Measurements from ENCODE around the gene CEP70.
"Not testable (repeated sequence)": the region's sequence is repeated elsewhere in the genome, so short reads cannot be mapped to it uniquely, and the experiment has no call there.

Gene CEP70

DNA sequence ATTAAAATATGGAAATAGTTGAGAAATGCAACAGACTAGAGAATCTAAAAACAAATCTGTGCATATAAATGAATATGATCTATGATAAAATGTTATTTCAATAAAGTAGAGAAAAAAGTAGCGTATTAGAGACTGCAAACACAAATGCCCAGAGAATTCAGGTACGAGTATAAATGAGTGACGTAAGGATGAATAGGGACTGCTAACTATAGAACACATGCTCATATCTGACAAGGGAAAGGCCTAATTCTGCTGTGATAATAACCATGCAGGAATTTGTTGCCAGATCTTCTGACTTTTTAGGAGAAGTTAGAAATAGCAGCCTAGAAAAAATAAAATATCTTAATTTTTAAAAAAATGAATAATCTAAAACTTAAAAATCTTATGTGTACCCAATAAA, 86.5 kb downstream of the CEP70 start:
- DNase-seq = no peak

DNA sequence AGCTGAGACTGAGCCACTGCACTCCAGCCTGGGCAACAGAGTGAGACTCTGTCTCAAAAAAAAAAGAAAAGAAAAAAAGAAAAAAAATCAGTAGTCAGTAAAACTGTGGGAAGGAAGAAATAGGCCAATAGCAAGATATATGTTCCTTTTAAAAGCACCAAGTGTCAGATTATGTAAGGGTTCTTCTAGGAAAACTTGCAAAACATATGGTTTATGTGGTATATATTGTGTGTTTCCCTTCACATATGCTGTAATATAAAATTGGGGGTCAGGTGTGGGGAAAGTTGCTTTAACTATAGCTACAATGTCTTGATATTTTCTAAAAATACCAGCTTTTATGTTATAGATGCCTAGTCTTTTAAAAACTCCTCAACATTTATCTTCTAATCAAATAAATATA, 95.1 kb downstream of the CEP70 start:
- DNase-seq = no peak

DNA sequence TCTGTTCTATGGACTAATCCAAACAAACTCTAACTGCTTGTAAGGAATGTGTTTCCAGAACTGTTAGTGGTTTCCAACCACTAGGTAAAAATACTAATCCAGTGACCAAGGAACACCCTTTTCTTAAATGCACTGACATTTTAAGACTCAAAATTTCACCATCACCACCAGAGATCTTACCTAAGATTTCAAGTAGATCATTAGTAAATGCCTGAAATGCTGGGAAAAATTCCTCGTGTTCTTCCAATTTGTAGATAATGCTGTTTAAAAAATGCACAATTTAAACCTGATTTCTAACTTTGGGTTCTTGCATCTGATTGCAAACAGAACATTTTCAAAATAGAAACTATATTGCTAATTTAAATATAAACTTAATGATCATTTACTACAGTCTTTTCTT, 96.2 kb downstream of the CEP70 start:
- no peak for DNase-seq

DNA sequence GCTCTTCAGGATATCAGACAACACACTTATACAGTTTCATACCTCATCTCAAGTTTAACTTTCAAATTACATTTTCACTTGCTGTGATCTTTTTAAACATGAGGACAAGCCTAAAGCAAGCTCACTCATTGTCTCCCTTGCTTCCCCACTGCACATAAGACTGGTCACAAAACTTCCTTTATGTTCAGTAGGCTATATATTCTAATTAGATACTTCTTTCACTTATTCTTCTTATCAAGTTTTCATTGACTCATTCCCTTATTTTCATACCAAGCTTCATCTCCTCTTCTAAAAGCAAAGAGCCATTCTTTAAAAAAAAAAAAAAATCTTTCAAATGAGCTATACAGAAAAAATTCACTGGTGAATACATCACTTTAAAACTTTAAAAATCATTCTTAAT, 97.0 kb downstream of the CEP70 start:
- no peak for DNase-seq

DNA sequence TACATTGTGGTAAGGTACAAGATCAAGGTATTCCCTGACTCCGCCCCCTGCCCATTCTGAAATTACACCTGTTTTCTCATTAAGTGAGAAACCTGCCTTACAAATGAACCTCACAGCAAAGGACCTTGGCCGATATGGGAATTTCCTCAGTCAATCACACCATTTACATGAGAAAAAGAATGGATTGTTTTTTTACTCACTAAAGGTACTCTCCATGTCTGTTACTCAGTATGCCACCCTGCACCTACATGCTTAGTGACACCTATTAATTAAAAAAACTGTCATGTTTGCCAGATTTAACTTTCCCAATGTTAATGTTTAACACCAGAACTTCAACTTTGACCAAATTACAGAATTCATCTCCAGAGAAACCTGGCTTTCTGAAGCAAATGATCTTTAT, 97.6 kb downstream of the CEP70 start:
- DNase-seq = no peak

DNA sequence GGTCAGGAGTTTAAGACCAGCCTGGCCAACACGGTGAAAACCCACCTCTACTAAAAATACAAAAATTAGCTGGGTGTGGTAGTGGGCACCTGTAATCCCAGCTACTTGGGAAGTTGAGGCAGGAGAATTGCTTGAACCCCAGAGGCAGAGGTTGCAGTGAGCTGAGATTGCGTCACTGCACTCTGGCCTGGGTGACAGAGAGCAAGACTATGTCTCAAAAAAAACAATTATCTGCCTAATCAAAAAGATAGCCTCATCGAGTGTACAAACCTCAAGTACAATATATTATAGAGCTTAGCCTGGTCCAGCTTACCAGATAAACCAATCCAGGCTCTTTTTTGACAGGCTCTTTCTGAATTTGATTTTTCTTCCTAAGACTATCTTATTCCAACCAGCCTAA, 98.4 kb downstream of the CEP70 start:
- DNase-seq = not testable (repeated sequence)

DNA sequence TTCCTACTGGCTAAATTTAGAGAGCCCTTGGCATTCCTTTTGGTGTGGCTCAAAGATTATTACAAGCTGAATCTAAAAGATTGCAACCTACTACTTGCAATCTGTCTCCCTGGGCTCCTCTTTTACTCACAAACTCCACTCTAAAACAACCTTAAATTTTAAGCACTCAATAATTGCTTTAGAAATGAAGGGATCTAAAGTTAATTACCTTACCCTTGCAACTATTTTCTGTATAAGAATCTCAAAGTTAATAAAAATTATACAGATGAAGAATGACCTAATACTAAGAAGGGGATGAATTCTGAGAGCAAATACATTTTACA, 99.5 kb downstream of the CEP70 start:
- DNase-seq = no peak

DNA sequence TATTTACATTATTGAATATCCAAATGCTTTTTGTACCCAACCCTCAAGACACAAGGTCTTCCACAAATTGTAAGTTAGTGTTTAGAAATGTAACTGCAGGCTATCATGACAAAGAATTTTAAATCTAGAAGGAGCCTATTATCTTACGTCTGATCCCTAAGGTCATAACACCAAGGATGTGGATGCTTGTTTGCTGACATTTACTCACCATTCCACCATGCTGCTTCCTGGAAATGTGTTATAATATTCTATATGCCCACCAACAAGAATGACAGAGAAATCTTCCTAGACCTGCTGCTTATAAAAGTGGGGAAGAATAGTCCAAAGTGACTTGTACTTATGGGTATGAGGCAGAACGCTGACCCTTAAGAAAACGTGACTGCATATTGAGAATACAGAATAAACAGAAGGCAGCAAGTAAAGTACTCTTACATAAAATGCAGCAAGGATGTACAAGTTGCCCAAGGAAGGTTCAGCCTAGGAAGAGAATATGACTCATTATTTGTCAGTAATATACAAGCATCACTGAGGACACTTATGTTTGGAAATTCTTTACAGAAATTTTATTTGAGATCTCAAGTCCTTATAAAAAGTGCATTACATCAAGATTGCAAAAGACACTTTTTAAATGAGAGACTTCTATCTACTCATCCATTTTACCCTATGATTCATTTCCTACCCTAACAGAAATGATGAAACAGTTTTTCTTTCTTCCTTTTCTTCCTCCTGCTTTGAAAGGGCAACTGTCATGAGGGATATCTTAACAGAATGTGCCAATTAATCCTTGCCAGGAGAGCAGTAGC, 100.1 kb downstream of the CEP70 start:
- no peak for DNase-seq

DNA sequence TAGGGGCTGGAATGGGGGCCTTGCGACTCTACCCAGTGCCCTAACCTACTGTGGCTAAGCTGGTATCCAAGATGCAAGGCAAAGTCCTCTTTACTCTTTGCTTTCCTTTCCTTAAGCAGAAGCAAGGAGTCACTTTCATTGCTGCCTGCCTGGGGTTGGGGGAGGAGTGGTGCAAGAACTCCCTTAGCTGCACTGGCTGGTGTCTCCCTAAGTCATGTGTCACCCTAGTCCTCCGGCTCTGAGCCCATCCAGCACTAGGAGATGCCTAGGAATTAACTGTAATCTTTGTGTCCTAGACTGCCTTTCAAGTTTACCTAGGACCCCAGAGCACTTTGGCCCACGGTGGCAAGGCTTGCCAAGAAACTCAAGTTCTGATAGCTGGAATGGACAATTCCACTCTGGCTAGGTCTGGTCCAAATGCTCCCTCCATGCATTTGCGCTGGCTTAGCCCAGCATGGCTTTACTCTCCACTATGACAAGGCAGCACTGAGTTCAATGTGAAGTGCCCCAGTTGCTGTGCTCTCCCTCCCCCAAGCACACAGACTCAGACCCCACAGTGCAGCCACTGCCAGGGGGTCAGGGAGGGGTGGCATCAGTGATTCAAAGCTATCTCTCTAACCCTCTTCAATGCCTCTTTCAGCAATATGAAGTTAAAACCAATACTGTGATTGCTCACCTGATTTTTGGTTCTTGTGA, 100.9 kb downstream of the CEP70 start:
- no peak for DNase-seq

DNA sequence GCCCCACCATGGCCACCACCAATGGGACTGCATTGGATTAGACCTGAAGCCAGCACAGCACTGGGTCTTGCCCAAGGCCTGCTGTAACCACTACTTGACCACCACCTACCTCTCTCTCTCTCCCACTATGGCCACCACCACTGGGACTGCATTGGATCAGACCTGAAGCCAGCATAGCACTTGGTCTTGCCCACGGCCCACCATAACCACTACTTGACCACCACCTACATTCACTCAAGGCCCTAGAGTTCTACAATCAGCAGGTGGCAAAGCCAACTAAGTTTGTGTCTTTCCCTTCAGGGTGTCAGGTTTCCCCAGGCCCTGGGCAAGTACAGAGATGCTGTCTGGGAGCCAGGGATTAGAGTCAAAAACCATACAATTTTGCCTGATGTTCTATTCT, 102.1 kb downstream of the CEP70 start:
- no peak for DNase-seq

DNA sequence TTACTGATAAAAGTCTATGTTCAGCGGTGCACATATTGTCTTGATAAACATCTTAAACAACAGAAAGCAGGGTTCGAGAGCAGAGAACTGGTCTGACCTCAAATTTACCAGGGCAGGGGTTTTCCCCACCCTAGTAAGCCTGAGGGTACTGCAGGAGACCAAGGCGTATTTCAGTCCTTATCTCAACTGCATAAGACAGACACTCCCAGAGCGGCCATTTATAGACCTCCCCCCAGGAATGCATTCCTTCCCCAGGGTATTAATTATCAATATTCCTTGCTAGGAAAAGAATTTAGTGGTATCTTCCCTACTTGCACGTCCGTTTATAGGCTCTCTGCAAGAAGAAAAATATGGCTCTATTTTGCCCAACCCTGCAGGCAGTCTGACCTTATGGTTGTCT, 107.5 kb downstream of the CEP70 start:
- not testable (repeated sequence) for DNase-seq

DNA sequence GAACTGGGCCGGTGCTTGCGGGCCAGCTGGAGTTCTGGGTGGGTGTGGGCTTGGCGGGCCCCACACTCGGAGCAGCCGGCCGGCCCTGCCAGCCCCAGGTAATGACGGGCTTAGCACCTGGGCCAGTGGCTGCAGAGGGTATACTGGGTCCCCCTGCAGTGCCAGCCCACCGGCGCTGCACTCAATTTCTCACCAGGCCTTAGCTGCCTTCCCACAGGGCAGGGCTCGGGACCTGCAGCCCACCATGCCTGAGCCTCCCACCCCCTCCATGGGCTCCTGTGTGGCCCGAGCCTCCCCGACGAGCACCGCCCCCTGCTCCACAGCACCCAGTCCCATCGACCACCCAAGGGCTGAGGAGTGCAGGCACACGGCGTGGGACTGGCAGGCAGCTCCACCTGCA, 109.4 kb downstream of the CEP70 start:
- DNase-seq = not testable (repeated sequence)

DNA sequence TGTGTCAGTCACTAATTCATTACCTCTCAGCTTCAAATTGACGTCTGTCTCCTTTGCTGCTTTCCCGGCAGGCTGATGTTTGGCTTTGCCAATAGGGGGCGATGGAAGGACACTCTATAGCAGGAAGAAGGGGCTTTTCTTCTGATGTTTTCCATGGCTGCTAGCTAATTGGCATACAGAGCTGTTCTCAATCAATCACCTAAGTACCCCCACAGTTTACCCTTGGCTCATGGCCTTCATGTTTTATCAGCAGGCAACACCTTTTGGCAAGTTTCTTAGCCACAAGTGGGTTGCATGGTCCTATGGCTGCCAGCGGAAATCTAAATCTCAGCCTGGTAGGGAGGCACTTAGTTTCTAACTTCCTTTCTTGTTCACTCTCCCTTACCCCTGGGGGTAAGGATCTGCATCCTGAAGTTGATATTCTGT, 114.6 kb downstream of the CEP70 start:
- no peak for DNase-seq

DNA sequence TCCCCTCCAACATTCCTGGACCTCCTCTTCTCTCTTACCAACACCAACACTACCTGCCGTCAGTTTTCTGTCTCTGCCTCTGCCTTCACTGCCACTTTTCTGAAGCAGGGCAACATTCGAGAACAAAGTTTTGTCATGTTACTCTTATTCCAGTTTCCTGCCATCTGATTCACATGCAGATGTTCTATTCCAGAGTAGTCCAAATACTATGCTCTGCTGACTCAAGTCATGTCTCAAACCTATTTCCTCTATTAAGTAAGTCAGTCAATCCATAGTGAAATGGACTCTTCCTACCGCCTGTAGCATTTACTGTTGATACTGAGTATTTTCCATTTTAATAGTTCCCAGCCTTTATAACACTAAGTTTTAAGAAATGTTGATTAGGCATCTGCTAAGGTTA, 116.3 kb downstream of the CEP70 start:
- no peak for DNase-seq

DNA sequence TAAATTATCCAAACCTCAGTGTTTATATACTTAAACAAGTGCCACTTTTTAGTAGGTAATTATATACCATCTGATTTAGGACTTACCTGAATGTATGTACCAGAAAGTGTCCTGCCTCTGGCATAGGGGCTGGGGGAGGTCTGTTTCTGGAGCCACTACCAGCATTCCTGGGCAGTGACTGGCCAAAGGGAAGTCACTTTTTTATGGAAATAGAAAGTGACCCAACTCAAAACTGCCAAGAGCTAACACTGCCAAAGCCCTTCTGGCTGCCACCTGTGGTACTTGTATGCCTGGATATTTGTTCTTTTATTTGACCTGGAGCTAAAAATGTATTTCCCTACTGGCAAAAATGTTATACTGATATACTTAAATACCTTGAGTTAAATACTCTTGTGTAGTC, 116.9 kb downstream of the CEP70 start:
- DNase-seq = no peak

DNA sequence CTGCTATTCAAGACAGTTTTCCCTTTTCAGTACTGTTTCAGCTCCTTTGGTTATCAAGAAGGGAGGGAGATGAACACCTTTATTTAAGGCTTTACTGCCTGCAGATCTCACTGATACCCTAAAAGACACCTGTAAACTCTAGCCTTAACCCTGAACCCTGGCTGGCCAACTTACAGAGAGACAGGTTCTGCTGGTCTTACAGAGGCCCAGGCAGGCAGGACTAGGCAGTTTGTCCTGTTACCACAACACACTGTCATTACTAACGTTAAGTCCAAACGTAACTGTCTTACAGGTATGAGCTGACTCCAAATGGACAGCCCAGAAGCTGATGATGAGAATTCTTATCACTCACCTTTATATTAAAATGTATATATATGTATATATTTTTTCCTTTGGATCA, 117.5 kb downstream of the CEP70 start:
- no peak for DNase-seq

DNA sequence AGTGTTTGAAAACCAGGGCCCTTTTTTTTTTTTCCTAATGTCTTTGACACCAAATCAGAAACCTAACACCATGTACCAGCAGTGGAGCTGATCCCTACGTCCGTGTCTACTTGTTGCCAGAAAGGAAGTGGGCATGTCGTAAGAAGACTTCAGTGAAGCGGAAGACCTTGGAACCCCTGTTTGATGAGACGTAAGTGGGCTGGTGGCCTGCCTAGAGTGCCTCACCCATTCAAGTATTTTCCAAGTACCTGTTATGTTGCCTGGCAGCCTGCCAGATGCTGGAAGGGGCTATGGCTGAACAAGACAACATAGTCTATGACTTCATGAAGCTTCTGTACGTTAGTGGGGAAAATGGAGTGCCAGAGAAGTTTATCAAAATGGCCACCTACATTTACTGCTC, 119.9 kb downstream of the CEP70 start:
- no peak for DNase-seq

DNA sequence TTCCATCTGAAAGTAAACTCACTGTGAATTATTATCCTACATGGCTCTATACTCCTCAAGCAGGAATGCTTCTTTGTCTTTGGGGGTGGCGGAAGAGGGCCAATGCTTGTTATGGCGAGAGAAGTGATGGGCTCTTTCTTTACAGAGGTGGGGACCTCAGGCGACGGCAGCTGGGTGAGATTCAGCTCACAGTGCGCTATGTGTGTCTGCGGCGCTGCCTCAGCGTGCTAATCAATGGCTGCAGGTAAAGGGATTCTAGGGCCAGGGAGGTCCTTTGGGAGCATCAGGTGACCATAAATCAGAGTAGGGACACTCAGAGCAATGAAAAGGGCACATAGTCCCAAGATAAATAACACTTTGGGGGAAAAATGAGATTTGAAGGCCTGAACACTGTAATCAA, 120.7 kb downstream of the CEP70 start:
- no peak for DNase-seq

DNA sequence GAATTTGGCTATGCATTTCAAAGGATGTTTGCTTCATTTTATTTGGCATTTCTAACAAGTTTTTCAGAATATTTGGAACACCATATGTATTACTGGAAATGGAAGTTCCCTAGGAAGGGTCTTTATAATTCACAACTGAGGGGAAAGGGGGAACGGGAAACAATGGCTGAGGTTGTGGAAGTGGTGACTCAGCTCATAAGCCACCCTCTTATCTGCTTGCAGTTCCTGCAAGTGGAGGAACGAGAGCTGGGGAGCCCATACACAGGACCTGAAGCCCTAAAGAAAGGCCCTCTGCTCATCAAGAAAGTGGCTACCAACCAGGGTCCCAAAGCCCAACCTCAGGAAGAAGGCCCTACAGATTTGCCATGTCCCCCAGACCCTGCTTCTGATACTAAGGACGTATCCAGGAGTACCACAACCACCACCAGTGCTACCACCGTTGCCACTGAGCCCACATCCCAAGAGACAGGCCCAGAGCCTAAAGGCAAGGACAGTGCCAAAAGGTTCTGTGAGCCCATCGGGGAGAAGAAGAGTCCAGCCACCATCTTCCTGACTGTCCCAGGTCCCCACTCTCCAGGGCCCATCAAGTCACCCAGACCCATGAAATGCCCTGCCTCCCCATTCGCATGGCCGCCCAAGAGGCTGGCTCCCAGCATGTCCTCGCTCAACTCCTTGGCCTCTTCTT, 121.8 kb downstream of the CEP70 start:
- no peak for DNase-seq

DNA sequence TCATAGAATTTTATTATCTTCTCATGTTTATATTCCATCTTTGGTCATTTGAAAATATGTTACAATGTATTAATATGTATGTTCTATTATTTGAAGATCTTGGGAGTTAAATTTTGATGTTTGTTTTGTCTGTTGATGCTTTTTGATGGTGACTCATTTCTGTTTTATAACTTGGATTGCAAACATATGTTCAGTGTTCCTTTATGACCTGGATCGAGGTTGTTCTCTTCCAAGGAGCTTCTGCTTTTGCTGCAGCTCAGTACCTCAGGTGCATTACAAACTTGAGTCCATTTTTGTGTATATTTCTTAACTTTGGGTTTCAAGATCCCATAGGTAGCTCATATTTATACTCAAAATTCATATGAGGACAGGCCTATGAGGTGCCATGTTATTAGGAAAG, 122.6 kb downstream of the CEP70 start:
- DNase-seq = no peak

DNA sequence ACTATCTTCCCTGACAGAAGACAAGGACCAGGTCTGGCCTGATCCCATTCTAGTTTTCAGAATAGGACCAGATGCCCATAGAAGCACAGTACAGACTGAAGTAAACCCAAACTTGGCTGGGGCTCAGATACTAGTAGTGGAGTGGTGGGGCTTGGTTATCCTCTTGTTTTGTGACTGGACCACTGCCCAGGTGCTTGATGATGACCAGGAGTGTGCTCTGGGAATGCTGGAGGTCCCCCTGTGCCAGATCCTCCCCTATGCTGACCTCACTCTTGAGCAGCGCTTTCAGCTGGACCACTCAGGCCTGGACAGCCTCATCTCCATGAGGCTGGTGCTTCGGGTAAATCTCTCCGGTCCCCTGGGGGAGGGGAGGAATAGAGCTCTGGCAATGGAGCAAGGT, 123.4 kb downstream of the CEP70 start:
- no peak for DNase-seq

DNA sequence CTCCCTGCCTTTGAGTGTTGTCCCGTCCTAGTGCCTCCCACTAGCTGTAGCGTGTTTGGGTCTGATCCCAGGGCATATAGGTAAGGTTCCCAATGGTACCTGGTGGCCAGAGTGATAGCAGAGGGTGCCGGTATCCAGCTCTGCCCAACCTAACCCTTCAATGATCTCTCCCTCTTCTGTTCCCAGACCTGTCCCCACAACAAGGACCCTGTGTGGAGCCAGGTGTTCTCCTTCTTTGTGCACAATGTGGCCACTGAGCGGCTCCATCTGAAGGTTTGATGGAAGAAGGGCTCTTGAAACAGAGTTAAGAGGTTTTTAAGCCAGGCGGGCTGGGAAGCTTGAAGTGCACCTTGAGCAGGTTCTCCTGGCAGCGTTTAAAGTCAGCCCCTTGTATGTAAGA, 124.2 kb downstream of the CEP70 start:
- DNase-seq = no peak

DNA sequence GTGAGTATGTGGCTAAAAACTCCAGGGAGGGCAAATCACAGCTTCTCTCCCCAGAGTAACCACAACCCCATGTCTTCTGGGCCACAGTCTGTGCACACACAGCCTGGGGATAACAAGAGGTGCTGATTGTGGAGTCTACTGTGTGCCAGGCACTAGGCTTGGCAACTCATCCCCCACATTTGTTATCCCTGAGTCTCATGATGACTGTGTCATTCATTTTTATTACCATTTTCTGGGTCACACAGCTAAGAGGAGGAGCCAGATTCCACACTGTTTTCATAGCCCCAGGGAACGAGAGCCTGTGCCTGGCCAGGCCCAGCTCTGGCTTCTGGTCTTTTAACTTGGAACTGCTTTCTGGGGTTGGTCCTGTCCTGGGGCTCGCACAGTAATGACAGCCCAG, 125.2 kb downstream of the CEP70 start:
- DNase-seq = no peak

DNA sequence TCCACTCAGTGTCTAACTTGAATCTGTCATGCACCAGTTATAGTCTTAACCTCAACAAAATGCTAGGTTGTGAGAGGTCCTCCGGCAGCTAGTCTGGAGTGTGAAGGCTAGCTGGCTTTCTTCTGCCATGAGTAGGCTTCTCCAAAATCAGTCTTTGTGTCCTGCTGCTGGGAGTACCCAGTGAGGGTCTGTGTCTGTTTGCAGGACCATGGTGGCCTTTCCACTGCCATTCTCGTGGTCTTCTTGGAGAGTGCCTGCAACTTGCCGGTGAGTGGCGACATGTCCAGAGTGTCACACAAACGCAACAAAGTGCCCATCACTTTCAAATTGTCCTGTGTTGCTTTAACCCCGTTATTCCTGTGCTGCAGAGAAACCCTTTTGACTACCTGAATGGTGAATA, 125.6 kb downstream of the CEP70 start:
- DNase-seq = no peak
